Activated CD8-positive, alpha-beta memory T cell treated with anti-CD3 and anti-CD28 coated beads, Interleukin-2, amount 50 U/mL, for 24 hours (primary cell): Measurements from ENCODE around the gene LHB.
"Not testable (repeated sequence)": the region's sequence is repeated elsewhere in the genome, so short reads cannot be mapped to it uniquely, and the experiment has no call there.

Source experiments
- DNase-seq: peaks from one replicate; pipeline ENCODE4 v3.0.0-alpha.2; 2020; ENCODE audit errors: extremely low read depth

LHB gene

GRCh38 chr19:49017041-49017665 lies at the start of gene LHB:
TSS of gene LHB (minus strand) at chr19:49017091. CDS start at chr19:49017081, 10 bp downstream.
- no peak for DNase-seq

GRCh38 chr19:49065905-49066512 lies 49.1 kb upstream of the LHB start:
- no peak for DNase-seq

- DNase-seq = no peak
These were observed 48.1 kb upstream of the LHB start, which contains the start of gene NTF4 for GRCh38 chr19:49064768-49065611. TSS of gene NTF4 (minus strand) at chr19:49064818. CDS start at chr19:49061997, 2,821 bp downstream.

GRCh38 chr19:49064029-49064629 lies 47.2 kb upstream of the LHB start:
- DNase-seq = no peak

- no peak for DNase-seq
These were observed 44.6 kb upstream of the LHB start for GRCh38 chr19:49061445-49061844.

GRCh38 chr19:49061000-49061399 lies 44.1 kb upstream of the LHB start:
- DNase-seq = no peak

- DNase-seq = no peak
These were observed 42.2 kb upstream of the LHB start for GRCh38 chr19:49059053-49059452.

- no peak for DNase-seq
These were observed 41.7 kb upstream of the LHB start for GRCh38 chr19:49058562-49058961.

- no peak for DNase-seq
These were observed 40.8 kb upstream of the LHB start, which contains the start of gene CGB7 for GRCh38 chr19:49057636-49058234. TSS of gene CGB7 (minus strand) at chr19:49057749. CDS start at chr19:49055375, 2,374 bp downstream.

GRCh38 chr19:49056902-49057596 lies 40.2 kb upstream of the LHB start:
- DNase-seq = not testable (repeated sequence)

- no peak for DNase-seq
These were observed 39.4 kb upstream of the LHB start for GRCh38 chr19:49056101-49056901.

GRCh38 chr19:49050376-49051033 lies 33.6 kb upstream of the LHB start:
- DNase-seq = not testable (repeated sequence)

GRCh38 chr19:49049834-49050233 lies 32.9 kb upstream of the LHB start:
- not testable (repeated sequence) for DNase-seq

GRCh38 chr19:49049011-49049410 lies 32.1 kb upstream of the LHB start, which contains the start of gene CGB8:
TSS of gene CGB8 (minus strand) at chr19:49049111. CDS start at chr19:49048739, 372 bp downstream.
- DNase-seq = not testable (repeated sequence)

- DNase-seq = not testable (repeated sequence)
These were observed 26.7 kb upstream of the LHB start, which contains the start of gene CGB5 for GRCh38 chr19:49043548-49043947. TSS of gene CGB5 (plus strand) at chr19:49043848. CDS start at chr19:49044210, 362 bp downstream.

- not testable (repeated sequence) for DNase-seq
These were observed 25.8 kb upstream of the LHB start for GRCh38 chr19:49042666-49043065.

GRCh38 chr19:49042177-49042576 lies 25.3 kb upstream of the LHB start:
- no peak for DNase-seq

GRCh38 chr19:49039736-49040135 lies 22.8 kb upstream of the LHB start:
- not testable (repeated sequence) for DNase-seq

- not testable (repeated sequence) for DNase-seq
These were observed 21.8 kb upstream of the LHB start for GRCh38 chr19:49038557-49039276.
